Endodermal cell (in vitro differentiated cells): Measurements from ENCODE around the gene PADI3. TPM values are rescaled to one million over a fixed set of nuclear protein-coding genes. Genes with fewer than 3 reads are reported as not detected.

Source experiments
- DNase-seq: peaks from one replicate; pipeline ENCODE4 v3.0.0-alpha.2; 2017
- H3K27ac ChIP-seq: 2 replicates; pipeline ENCODE4 v1.5.1; 2013; ENCODE audit warnings: mild to moderate bottlenecking, low read depth, low read length, moderate library complexity
- H3K27me3 ChIP-seq: 2 replicates; pipeline ENCODE4 v1.6.1; 2013; ENCODE audit warnings: mild to moderate bottlenecking, low read length, moderate library complexity; ENCODE audit not compliant: insufficient read depth, control insufficient read depth, poor library complexity, severe bottlenecking
- H3K36me3 ChIP-seq: 2 replicates; pipeline ENCODE4 v1.7.0; 2013; ENCODE audit warnings: mild to moderate bottlenecking, low read length, moderate library complexity; ENCODE audit not compliant: control insufficient read depth, insufficient read depth
- H3K4me1 ChIP-seq: one replicate; pipeline ENCODE4 v1.7.0; 2013; ENCODE audit warnings: low read length; ENCODE audit not compliant: control insufficient read depth, insufficient read depth
- H3K4me3 ChIP-seq: 2 replicates; pipeline ENCODE4 v1.5.1; 2013; ENCODE audit warnings: mild to moderate bottlenecking, low read length, moderate library complexity
- H3K9ac ChIP-seq: 2 replicates; pipeline ENCODE4 v1.6.1; 2013; ENCODE audit warnings: mild to moderate bottlenecking, low read length, moderate library complexity; ENCODE audit not compliant: poor library complexity, severe bottlenecking; ENCODE audit errors: extremely low read depth
- H3K9me3 ChIP-seq: 2 replicates; pipeline ENCODE4 v1.6.1; 2013; ENCODE audit warnings: mild to moderate bottlenecking, low read length, moderate library complexity; ENCODE audit not compliant: control insufficient read depth
- H3K27ac Mint-ChIP-seq: 2 replicates; pipeline ENCODE4 v1.8.0; 2020; ENCODE audit warnings: mixed read lengths
- H3K27me3 Mint-ChIP-seq: 2 replicates; pipeline ENCODE4 v1.8.0; 2021; ENCODE audit warnings: mild to moderate bottlenecking, mixed read lengths; ENCODE audit not compliant: insufficient read depth
- H3K36me3 Mint-ChIP-seq: 2 replicates; pipeline ENCODE4 v1.8.0; 2020; ENCODE audit warnings: low read depth, mixed read lengths
- H3K4me1 Mint-ChIP-seq: 2 replicates; pipeline ENCODE4 v1.8.0; 2020; ENCODE audit warnings: mixed read lengths
- H3K4me3 Mint-ChIP-seq: 2 replicates; pipeline ENCODE4 v1.8.0; 2020; ENCODE audit warnings: mild to moderate bottlenecking, moderate library complexity, mixed read lengths
- H3K9me3 Mint-ChIP-seq: 2 replicates; pipeline ENCODE4 v1.8.0; 2020; ENCODE audit warnings: mild to moderate bottlenecking, mixed read lengths
- CTCF ChIP-seq: fragments of 200-600 bp; sonication (generic); conservative IDR thresholded peaks from 2 replicates; pipeline ENCODE4 v1.5.0; 2021; ENCODE audit warnings: antibody characterized with exemption, mild to moderate bottlenecking
- WGBS, 2 experiments: methylation state at CpG; one replicate each; pipeline versions ENCODE4 v1.1.5 to v1.1.7; 2013; ENCODE audit warnings: missing lambda C conversion rate in 2 of 2, mixed read lengths in 1 of 2; ENCODE audit not compliant: insufficient coverage in 1 of 2, insufficient read length in 1 of 2; 5-methylcytosine and 5-hydroxymethylcytosine counted together
- total RNA-seq, 2 donors: library from RNA; stranded (reverse); fragmentation: NEBNext Ultra II Directional in 1 of 2; extraction: Animal tissue kit (Norgen Biotek cat#: 25700) in 1 of 2; gene quantifications; 2 replicates in 1 of 2; 3 replicates in 1 of 2; pipeline ENCODE4 v1.2.1, GENCODE V29; 2021

The PADI3 gene
- total RNA-seq, 2 donors from 2014 or later, result 0.29 to 0.33 TPM

DNA sequence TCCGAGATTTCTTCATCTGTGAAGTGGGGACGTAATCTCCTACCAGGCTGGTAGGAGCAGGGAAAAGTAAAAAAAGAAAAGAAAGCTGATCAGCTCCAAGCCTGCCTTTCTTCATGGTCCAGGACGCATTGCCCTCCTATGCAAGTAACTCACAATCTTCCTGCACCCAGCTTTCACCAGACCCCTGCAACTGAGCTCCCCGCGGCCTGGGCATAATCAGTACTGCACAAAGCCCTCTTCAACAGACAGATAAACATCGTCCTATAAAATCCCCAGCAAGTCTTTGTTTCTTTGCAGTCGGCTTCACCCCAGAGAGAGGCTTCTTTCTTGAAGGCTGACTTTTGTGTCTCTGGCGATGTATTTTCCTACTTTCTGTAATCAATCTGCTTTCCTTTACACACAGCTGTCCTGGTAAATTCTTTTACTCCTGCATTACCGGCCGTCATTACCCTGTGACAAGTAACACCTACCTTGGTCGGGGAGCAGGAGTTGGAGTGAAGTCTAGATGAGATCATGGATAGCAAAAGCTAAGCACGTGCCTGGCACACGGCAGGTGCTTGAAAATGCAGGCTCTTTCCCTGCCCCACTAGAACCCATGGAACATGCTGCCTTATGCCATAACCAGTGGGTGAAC is 35.6 kb upstream of the PADI3 start:
- Mint-ChIP-seq H3K4me1 (peaks cover 14% of the 10 kb centered on the region), H3K27me3 (no peaks in the 10 kb centered on the region), H3K4me3 (no peak overlapping the region), H3K36me3 (no peaks in the 10 kb centered on the region), H3K27ac (peak overlapping the region; percentile 57), H3K9me3 (no peaks in the 10 kb centered on the region)
- H3K4me1 ChIP-seq, result no peaks in the 10 kb centered on the region
- H3K9ac ChIP-seq, result no peak overlapping the region
- DNase-seq, result no peak
- H3K36me3 ChIP-seq, result no peaks in the 10 kb centered on the region
- H3K4me3 ChIP-seq, result no peak overlapping the region
- H3K27ac ChIP-seq, result no peak overlapping the region
- no peaks in the 10 kb centered on the region for H3K9me3 ChIP-seq
- no peak for TF ChIP-seq CTCF
- no peaks in the 10 kb centered on the region for H3K27me3 ChIP-seq
- 84% methylated on average over 9 to 13 of the region's 13 CpGs for WGBS, 2 experiments

DNA sequence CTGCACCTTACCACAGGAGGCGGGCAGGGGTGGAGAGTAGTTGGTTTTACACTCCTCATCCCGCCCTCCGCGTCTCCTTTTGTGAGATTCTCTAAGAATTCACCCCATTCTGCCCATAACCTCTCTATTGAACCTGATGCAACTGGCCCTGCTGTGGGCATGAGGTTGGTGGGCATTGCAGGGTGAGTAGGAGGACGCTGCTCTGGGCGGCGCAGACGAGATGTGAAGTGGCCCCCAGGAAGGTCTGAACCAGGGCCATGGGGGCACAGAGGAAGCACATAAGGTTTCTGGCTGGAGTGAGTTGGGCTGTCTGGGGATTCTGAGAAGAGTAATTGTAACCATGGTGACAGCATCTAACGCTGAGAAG is 35.1 kb upstream of the PADI3 start:
- no peak overlapping the region for H3K27ac Mint-ChIP-seq
- Histone ChIP-seq H3K9me3 (no peaks in the 10 kb centered on the region), H3K27me3 (no peaks in the 10 kb centered on the region), H3K4me3 (no peak overlapping the region), H3K4me1 (no peaks in the 10 kb centered on the region), H3K36me3 (no peaks in the 10 kb centered on the region), H3K9ac (no peak overlapping the region), H3K27ac (no peak overlapping the region)
- no peaks in the 10 kb centered on the region for H3K9me3 Mint-ChIP-seq
- 84 to 89% methylated on average over 5 to 9 of the region's 9 CpGs for WGBS, 2 experiments
- H3K27me3 Mint-ChIP-seq, result no peaks in the 10 kb centered on the region
- H3K36me3 Mint-ChIP-seq, result no peaks in the 10 kb centered on the region
- DNase-seq, result no peak
- no peak for TF ChIP-seq CTCF
- H3K4me3 Mint-ChIP-seq, result no peak overlapping the region
- H3K4me1 Mint-ChIP-seq, result peaks cover 14% of the 10 kb centered on the region

DNA sequence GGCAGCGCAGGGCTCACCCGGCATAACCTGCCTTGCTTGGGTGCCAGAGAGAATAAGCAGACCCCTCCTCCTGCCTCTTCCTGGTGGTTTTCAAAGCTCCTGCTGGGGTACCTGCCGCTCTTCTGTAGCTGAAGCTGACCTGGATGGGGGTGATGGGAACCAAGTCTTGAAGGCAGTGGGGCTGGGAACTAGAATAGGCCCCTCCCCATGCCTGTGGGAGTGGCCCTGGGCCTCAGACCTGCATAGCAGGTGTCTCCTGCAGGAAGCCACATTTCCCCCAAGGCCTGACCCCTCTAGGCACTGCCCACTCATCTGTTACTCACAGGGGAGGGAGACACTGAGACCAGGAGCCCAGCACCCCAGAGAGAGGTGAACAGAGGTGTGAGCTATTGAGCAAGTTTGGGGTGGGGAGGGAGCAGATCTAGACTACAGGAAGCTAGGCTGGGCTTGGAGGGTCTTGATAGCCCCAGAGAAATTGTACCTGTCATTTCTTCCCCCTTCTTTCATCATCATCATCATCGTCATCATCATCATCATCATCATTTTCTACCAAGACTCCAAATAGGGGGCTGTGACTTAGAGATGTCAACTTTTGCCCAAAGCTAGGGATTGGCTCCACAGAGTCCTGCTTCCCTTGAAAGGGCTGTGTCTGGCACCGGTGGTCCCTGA is 33.9 kb upstream of the PADI3 start:
- Histone ChIP-seq H3K27ac (no peak overlapping the region), H3K9me3 (no peaks in the 10 kb centered on the region), H3K4me3 (no peak overlapping the region), H3K9ac (no peak overlapping the region), H3K4me1 (no peaks in the 10 kb centered on the region), H3K36me3 (no peaks in the 10 kb centered on the region), H3K27me3 (no peaks in the 10 kb centered on the region)
- no peak overlapping the region for H3K4me3 Mint-ChIP-seq
- 83 to 86% methylated on average over 4 to 5 of the region's 5 CpGs for WGBS, 2 experiments
- TF ChIP-seq CTCF, result no peak
- H3K36me3 Mint-ChIP-seq, result no peaks in the 10 kb centered on the region
- no peaks in the 10 kb centered on the region for H3K27me3 Mint-ChIP-seq
- peaks cover 14% of the 10 kb centered on the region for H3K4me1 Mint-ChIP-seq
- no peak for DNase-seq
- H3K9me3 Mint-ChIP-seq, result no peaks in the 10 kb centered on the region
- H3K27ac Mint-ChIP-seq, result no peak overlapping the region
